Stomach (tissue), 4 donors: Measurements from ENCODE around the gene MLEC.

Source experiments
- EP300 ChIP-seq: sonication (generic); formaldehyde crosslinking; IDR thresholded peaks from one replicate; pipeline ENCODE4 v1.6.1; 2017; ENCODE audit warnings: antibody characterized with exemption
- POLR2A ChIP-seq, 4 donors: fragments of 450-650 bp; IDR thresholded peaks; one replicate each; pipeline ENCODE4 v1.6.1; 2016; ENCODE audit warnings: antibody characterized with exemption in 4 of 4, control low read depth in 2 of 4, mild to moderate bottlenecking in 1 of 4, moderate library complexity in 1 of 4
- POLR2AphosphoS5 ChIP-seq, 3 donors: sonication (generic); formaldehyde crosslinking; IDR thresholded peaks; one replicate each; pipeline ENCODE4 v1.6.1; 2016; ENCODE audit warnings: antibody characterized with exemption in 3 of 3
- TF ChIP-seq, protein P1 (sequence below), 7 experiments: fragments of 450-650 bp in 4 of 7; fragments of 200-600 bp in 3 of 7; sonication (generic) in 3 of 7; IDR thresholded peaks; one replicate each; pipeline ENCODE4 v1.5.1; 2016 to 2019; ENCODE audit warnings: antibody characterized with exemption in 7 of 7, control low read depth in 2 of 7, mild to moderate bottlenecking in 1 of 7

DNA sequence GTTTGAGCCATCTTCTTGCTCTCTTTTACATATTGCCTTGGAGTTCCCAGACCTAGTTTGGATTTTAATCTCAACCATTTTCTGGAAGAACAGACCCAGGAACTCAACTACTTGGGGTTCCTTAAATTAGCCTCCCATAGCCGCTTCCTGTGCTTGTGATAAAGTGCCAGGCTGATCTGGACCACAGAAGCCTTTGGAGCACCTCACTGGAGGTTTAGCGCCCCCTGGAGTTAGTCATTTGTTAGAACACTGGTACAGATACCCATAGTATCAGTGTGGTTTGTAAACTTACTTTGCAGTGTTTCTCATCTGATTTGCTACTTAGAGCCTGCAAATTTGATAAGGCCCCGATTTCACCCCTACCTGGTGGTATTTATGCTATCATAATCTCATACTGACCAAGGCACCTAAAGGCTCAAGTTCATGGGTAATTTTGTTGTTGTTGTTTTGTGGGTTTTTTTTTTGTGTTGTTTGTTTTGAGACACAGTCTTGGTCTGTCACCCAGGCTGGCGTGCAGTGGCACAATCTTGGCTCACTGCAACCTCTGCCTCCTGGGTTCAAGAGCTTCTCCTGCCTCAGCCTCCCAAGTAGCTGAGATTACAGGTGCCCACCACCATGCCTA, 27.0 kb downstream of the MLEC start:
- TF ChIP-seq, protein P1, sequence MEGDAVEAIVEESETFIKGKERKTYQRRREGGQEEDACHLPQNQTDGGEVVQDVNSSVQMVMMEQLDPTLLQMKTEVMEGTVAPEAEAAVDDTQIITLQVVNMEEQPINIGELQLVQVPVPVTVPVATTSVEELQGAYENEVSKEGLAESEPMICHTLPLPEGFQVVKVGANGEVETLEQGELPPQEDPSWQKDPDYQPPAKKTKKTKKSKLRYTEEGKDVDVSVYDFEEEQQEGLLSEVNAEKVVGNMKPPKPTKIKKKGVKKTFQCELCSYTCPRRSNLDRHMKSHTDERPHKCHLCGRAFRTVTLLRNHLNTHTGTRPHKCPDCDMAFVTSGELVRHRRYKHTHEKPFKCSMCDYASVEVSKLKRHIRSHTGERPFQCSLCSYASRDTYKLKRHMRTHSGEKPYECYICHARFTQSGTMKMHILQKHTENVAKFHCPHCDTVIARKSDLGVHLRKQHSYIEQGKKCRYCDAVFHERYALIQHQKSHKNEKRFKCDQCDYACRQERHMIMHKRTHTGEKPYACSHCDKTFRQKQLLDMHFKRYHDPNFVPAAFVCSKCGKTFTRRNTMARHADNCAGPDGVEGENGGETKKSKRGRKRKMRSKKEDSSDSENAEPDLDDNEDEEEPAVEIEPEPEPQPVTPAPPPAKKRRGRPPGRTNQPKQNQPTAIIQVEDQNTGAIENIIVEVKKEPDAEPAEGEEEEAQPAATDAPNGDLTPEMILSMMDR (IDR thresholded peaks at IDR 0.05): peak in 5 of 7 experiments; percentile 62 to 88 (median 75)
- no peak for TF ChIP-seq EP300
- peak in 1 of 3 donors; percentile 53 for TF ChIP-seq POLR2AphosphoS5 (IDR thresholded peaks at IDR 0.05)
- no peak for TF ChIP-seq POLR2A (IDR thresholded peaks at IDR 0.05)
